Lower lobe of right lung (tissue), 2 donors: ENCODE data around the gene CALD1. TPM values are rescaled to one million over a fixed set of nuclear protein-coding genes. Genes with fewer than 3 reads are reported as not detected.
A peak's percentile ranks its signal among the peaks of the same experiment; 100 is the strongest.

Experiments
- ATAC-seq, 2 donors: fragments of 200-7000 bp; cut with Tn5 transposase; one replicate each; pipeline ENCODE4 v1.9.1; 2020 to 2022; ENCODE audit warnings: mild to moderate bottlenecking in 2 of 2, moderate library complexity in 2 of 2
- DNase-seq: peaks from one replicate; pipeline ENCODE4 v3.0.0-alpha.2; 2020
- H3K27ac ChIP-seq: fragments of 200-600 bp; one replicate; pipeline ENCODE4 v1.8.0; 2022
- H3K27me3 ChIP-seq: fragments of 200-600 bp; one replicate; pipeline ENCODE4 v1.8.0; 2022; ENCODE audit warnings: low read depth
- H3K36me3 ChIP-seq: fragments of 200-600 bp; one replicate; pipeline ENCODE4 v1.8.0; 2022; ENCODE audit warnings: mild to moderate bottlenecking
- H3K4me1 ChIP-seq: fragments of 200-600 bp; one replicate; pipeline ENCODE4 v1.8.0; 2022
- H3K4me3 ChIP-seq: fragments of 200-600 bp; one replicate; pipeline ENCODE4 v1.8.0; 2022; ENCODE audit warnings: mild to moderate bottlenecking
- H3K9me3 ChIP-seq: fragments of 200-600 bp; one replicate; pipeline ENCODE4 v1.8.0; 2022
- intact Hi-C: fragments of 100-400 bp; cut with DNase I; formaldehyde crosslinking; loops from one replicate; pipeline ENCODE4 v1.11.0; 2022
- total RNA-seq: library from RNA; stranded (reverse); fragmentation: NEBNext Ultra II Directional; extraction: Animal tissue kit (Norgen Biotek cat#: 25700); gene quantifications from one replicate; pipeline ENCODE4 v1.2.1, GENCODE V29; 2021
- TF ChIP-seq, protein P1 (sequence below): fragments of 200-600 bp; IDR thresholded peaks from one replicate; pipeline ENCODE4 v1.8.0; 2022; ENCODE audit warnings: antibody characterized with exemption, mild to moderate bottlenecking
- donor health status: DM: no; HTN: yes; CAD: no; lungs with severe emphysema.

Gene CALD1
- total RNA-seq, 1 donor from 2014 or later: 140 TPM

DNA sequence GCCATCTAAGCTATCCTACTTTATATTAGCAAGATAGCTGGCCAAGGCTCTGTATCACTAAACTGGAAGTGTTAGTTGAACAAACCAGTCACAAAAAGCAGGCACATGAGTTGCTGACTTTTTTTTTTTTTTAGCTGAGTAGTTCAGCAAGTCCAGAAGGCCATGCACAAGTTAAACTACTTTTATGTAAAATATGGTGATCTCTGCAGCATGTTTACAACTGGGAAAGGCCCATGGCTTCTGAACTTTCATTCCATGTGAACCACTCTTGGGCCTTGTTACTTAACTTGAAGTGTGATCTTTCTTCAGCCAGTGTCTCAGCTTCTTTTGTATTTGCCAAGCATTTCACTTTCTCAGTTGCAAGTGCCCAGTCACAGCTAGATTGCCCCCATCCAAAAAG, 78.5 kb downstream of the CALD1 start:
- H3K27ac ChIP-seq: no peak overlapping the region
- H3K36me3 ChIP-seq: no peaks in the 10 kb centered on the region
- H3K4me1 ChIP-seq: peaks cover 25% of the 10 kb centered on the region
- ATAC-seq (no peak), DNase-seq (no peak)
- H3K27me3 ChIP-seq: no peaks in the 10 kb centered on the region
- TF ChIP-seq, protein P1, sequence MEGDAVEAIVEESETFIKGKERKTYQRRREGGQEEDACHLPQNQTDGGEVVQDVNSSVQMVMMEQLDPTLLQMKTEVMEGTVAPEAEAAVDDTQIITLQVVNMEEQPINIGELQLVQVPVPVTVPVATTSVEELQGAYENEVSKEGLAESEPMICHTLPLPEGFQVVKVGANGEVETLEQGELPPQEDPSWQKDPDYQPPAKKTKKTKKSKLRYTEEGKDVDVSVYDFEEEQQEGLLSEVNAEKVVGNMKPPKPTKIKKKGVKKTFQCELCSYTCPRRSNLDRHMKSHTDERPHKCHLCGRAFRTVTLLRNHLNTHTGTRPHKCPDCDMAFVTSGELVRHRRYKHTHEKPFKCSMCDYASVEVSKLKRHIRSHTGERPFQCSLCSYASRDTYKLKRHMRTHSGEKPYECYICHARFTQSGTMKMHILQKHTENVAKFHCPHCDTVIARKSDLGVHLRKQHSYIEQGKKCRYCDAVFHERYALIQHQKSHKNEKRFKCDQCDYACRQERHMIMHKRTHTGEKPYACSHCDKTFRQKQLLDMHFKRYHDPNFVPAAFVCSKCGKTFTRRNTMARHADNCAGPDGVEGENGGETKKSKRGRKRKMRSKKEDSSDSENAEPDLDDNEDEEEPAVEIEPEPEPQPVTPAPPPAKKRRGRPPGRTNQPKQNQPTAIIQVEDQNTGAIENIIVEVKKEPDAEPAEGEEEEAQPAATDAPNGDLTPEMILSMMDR: no peak
- no peak overlapping the region for H3K4me3 ChIP-seq
- intact Hi-C loops: no loop called here
- no peaks in the 10 kb centered on the region for H3K9me3 ChIP-seq

GRCh38 chr7:134859783-134860182, 80.3 kb downstream of the CALD1 start:
- no peak overlapping the region for H3K27ac ChIP-seq
- H3K36me3 ChIP-seq: no peaks in the 10 kb centered on the region
- H3K4me1 ChIP-seq: peaks cover 23% of the 10 kb centered on the region
- no peak for ATAC-seq
- no peak for DNase-seq
- TF ChIP-seq, protein P1: no peak
- no peak overlapping the region for H3K4me3 ChIP-seq
- no peaks in the 10 kb centered on the region for H3K9me3 ChIP-seq
- H3K27me3 ChIP-seq: no peaks in the 10 kb centered on the region
- intact Hi-C loops: no loop called here

DNA sequence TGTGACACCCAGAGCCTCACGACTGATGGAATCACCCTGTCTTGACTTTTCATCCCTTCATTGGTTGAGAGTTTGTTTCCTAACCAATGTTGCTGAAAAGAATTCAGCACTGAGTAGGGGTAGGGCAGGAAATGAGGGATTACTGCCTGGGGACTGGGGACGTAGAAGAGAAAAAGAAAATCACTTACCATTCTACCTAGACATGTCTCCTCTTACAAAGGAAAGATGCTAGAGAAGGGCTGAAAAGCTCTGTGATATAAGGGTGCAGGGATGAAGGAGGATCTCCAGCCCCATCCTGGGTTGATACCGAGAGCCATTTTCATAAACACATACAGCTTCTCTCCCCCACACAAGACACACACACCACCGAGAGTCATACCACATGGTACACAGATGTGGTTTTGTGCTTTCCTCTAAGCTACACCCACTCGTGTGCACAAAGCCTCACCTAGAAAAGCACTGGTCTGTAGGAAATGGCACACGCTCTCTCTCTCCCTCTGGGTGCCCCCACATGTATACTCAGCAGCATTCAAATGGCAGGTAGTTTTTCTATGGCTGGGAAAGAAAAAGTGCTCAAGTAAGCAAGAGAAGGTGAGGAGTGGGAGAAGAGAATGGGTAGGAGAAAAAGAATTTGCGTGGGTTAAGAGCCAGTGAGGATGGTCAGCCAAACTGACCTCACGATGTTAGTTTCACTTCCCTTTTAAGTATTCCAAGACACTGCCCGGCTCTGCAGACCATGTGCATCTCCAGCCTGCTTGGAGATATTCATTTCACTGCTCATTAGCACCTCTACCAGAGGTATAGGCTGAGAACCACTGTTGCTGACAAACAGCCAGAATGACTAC, 85.8 kb downstream of the CALD1 start:
- peak overlapping the region; percentile 47 for H3K27ac ChIP-seq
- intact Hi-C loops: no loop called here
- peaks cover 23% of the 10 kb centered on the region for H3K4me1 ChIP-seq
- peaks cover 7% of the 10 kb centered on the region for H3K36me3 ChIP-seq
- no peaks in the 10 kb centered on the region for H3K27me3 ChIP-seq
- H3K4me3 ChIP-seq: peak overlapping the region; percentile 20
- H3K9me3 ChIP-seq: no peaks in the 10 kb centered on the region
- no peak for DNase-seq
- TF ChIP-seq, protein P1: no peak
- ATAC-seq: peak; percentile 49 to 53

DNA sequence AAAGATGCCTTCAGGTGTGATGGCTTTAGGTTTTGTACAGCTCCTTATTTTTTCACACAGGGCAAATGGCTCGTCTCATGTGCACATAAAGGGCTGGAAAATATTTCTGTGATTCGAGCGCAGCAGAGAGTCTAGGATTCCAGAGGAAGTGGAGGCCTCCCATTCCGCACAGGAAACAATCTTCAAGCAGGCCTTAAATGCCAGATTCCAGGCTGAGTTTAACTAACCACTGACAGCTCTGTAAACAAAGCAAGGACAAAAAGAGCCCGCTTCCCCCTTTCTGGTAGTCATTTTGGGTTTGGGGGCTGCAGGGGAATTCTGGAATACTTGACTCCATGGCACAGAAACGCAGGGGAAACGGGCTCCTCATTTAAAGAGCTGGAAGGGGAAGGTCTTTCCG, 87.2 kb downstream of the CALD1 start:
- Histone ChIP-seq H3K4me1 (peaks cover 23% of the 10 kb centered on the region), H3K27ac (peak overlapping the region; percentile 47), H3K9me3 (no peaks in the 10 kb centered on the region), H3K4me3 (no peak overlapping the region), H3K36me3 (peaks cover 7% of the 10 kb centered on the region), H3K27me3 (no peaks in the 10 kb centered on the region)
- intact Hi-C loops: no loop called here
- ATAC-seq (no peak), DNase-seq (no peak)
- TF ChIP-seq, protein P1: no peak

- Histone ChIP-seq H3K27ac (no peak overlapping the region), H3K27me3 (no peaks in the 10 kb centered on the region), H3K36me3 (peaks cover 7% of the 10 kb centered on the region), H3K9me3 (no peaks in the 10 kb centered on the region), H3K4me3 (no peak overlapping the region), H3K4me1 (peaks cover 17% of the 10 kb centered on the region)
- TF ChIP-seq, protein P1: no peak
- no peak for DNase-seq
- intact Hi-C loops: no loop called here
- ATAC-seq: no peak
These were observed 90.7 kb downstream of the CALD1 start for GRCh38 chr7:134870156-134870555.
